ENCODE results near the gene PTPN21.
A peak's percentile ranks its signal among the peaks of the same experiment; 100 is the strongest.

- TF ChIP-seq EZH2 (IDR thresholded peaks at IDR 0.05) (no peak), CTCF (IDR thresholded peaks at IDR 0.05) (peak; percentile 36)
These were observed 117.1 kb downstream of the PTPN21 start for GRCh38 chr14:88437658-88438057.

Data from neural progenitor cell (in vitro differentiated cells).